Measurements from ENCODE around the gene MGST2.
"Not testable (repeated sequence)": the region's sequence is repeated elsewhere in the genome, so short reads cannot be mapped to it uniquely, and the experiment has no call there.

The MGST2 gene

DNA sequence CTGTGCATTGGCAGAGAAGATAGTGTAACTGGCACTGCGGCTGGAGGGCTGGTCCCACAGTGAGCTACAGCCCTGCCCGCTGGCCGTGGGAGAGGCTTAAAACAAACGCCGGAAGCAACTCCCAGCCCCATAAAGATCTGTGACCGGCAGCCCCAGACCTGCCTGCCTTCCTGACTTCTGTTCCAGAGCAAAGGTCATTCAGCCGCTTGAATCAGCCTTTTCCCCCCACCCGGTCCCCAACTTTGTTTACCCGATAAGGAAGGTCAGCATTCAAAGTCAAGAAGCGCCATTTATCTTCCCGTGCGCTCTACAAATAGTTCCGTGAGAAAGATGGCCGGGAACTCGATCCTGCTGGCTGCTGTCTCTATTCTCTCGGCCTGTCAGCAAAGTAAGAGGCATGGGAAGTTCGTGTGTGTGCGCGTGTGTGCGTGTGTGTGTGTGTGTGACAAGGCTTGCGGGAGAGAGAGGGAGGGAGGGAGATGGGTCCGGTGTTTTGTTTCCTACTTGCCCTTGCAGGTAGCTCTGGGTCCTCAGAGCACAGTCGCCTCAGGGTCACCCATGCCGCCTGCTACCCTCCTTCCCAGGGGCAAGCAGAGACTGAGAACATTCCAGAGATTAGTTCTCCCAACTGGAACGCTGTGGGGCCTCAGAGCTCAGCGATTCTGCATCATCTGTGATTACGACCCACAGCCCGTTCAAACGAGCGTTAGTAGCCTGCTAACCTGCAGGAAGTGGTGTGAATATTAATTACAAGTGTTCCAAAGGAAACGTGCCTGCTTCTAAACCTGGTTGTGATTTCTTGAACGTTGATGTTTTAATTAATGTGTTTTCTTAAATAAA lies at the start of gene MGST2:
MGST2 (plus strand) TSS at position 130 of the 840 bp plus-strand sequence; CDS start at position 331, 201 bp downstream.
- peak; percentile 19 to 24 for DNase-seq (ENCODE audit: low read depth in 2 of 2)

DNA sequence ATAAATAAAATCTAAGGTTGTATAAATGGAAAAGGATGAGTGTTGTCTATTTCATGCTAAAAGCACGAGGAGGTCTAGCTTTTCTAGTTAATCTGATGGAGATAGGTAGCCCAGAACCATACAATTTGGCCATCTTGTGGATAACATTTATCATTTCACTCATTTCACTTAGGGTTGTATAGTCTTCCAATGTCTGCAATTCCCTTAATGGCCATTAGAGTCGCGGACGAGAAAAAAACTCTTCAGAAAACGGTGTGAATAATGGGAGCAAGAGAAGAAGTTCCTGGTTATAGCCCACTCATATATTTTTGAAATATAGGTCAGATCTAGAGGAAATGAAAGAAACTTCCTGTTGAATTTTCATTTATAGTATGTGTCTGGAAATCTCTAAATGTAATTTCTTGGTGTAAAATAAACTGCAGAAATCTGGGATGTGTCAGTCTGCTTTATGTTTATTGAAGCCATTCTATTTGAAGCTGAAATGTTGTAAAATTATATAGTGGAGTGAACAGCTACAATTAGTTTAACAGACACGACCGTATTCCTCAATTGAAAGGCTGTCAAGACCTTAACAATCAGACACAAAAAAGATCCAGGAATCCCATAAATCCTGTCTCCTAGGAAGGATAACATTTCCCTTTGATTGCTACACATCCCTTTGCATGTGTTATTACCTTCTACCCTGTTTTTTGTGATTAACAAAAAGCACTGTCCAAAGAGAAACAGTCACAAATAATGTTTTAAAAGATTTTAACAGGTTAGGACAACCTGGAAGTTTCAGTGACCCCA lies 47.7 kb upstream of the MGST2 start:
- DNase-seq (ENCODE audit: low read depth in 2 of 2): no peak

DNA sequence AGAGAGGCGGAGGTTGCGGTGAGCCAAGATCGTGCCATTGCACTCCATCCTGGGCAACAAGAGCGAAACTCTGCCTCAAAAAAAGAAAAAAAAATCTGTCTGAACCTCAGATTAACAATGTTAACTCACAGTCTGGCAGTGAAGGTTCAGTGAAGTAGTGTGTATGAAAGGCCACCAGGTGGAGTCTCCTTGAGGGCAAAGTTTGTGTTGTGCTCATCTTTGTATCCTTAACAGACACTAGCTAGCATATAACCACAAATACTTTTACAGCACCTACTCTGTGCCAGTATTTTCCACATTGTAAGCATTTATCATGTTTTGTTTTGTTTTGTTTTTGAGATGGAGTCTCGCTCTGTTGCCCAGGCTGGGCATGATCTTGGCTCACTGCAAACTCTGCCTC lies 46.0 kb upstream of the MGST2 start:
- DNase-seq (ENCODE audit: low read depth in 2 of 2): no peak

DNA sequence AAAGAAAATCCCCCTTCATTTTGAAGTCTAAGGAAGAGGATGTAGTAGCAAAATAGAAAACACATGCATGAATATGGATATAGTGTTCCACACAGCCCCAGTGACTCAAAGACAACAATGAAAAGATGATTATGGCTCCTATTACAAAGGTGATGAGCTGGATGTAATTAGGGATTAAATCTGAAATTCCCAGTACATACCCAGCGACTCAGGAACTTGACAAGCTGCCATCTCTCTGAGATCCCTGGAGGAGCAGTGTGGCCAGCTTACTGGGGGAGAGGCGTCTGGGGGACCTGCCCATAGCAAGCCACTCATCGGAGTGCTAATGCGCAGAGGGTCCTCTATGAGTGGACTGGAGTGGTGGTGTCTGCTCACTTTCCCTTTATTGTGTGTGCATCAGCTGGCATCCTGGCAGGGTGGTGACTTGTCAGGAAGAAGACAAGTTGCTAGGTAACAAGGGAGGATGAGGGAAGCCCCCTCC lies 42.7 kb upstream of the MGST2 start:
- no peak for DNase-seq (ENCODE audit: low read depth in 2 of 2)

DNA sequence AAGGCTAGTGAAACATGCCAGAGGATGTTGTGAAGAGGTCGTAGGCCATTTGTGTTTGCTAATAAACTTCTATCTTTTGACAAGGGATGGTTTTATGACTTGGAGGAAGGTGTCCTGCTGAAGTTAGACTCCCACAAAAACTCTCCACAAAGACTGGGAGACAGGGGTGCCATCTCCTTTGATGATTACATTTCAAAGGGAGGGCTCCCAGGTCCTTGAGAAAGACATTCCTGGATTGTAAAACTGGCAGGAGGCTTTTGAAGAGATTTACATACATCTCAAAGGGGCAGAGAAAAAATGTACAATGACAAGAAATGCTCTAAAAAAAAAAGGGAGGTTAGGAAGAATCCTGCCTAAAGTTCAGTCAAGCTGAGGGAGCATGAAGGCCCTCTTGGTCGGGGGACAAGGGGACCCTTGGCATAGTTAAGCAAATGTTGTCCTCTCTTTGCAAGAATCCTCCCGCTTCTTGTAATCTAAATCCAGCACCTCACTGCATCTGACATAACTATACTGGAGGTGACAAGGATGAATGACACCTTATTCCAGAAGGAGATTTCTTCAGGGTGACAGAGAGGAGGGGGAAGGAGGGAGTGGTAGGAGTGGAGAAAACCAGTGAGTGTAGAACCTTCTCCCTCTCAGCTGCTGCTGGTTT lies 41.1 kb upstream of the MGST2 start:
- DNase-seq (ENCODE audit: low read depth in 2 of 2): no peak

DNA sequence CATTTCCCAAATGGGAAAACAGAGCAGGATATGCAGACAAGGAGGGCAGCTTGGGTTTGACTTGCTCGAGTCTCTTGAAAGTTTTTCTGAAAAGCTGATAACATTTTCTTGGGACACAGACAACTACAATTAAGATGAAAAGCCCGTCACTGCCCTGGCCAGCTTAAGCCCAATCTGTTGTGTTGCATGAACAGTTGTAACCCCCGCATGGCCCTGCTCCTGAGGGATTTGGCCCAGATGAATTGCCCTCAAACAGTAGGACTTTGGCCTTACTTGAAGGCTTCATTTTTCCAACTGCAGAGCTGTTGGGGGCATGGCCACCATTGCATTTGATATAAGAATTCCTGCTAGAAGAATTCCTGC lies 40.5 kb upstream of the MGST2 start:
- no peak for DNase-seq (ENCODE audit: low read depth in 2 of 2)

DNA sequence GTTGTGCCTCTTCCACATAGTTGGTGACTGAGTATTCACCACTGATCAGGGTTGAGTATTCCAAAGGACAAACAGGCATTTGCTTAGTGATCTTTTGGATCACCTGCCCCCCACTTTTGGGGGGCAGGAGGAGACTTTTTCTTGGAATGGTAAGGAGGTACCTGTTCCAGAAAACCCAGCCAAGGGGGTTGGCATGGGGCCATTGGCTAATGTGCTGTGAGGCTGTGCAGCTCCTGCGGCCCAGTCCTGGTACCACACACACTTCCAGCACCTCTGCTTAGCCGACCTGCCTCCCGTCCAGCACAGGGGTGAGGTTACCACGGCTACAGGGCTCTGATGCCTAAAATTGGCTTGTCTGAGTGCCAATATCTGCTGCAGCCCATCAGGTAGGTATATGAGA lies 40.1 kb upstream of the MGST2 start:
- DNase-seq (ENCODE audit: low read depth in 2 of 2): no peak

DNA sequence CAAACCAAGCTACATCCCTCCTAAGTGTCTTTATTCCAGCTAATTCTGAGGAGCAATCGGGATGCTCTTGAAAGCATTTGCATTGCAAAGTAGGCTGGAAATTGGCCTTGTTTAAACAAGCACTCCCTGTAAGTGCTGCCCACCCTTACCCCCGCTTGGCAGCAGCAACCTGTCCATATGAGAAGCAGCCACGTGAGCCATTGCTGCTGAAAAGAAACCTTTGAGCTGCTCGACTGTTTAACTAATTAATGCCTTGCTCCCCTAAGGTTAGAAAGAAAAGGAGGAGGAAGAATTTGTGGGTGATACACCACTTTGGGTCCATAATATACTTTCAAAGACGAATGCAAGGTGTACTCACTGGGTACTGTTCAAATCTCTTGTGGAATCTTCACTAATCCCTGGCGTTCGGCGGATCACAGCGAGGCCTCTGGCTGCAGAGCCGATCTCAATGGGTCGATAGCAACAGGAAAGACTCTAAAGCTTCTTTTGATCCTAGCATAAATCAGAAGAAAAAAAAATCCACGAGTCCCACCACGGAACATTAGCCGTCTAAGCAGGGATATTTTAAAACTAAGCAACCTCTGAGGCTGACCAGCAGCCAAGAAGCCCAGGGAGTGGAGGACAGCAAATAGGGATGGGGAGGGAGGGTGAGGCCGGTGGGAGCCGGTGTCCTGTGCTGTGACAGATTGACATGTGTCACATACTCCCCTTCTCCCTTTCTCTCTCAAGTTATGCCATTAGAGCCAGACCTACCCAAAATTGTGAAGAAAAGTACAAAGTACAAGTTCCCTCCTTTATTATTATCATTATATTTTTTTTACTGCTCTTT lies 37.2 kb upstream of the MGST2 start:
- DNase-seq (ENCODE audit: low read depth in 2 of 2): no peak

DNA sequence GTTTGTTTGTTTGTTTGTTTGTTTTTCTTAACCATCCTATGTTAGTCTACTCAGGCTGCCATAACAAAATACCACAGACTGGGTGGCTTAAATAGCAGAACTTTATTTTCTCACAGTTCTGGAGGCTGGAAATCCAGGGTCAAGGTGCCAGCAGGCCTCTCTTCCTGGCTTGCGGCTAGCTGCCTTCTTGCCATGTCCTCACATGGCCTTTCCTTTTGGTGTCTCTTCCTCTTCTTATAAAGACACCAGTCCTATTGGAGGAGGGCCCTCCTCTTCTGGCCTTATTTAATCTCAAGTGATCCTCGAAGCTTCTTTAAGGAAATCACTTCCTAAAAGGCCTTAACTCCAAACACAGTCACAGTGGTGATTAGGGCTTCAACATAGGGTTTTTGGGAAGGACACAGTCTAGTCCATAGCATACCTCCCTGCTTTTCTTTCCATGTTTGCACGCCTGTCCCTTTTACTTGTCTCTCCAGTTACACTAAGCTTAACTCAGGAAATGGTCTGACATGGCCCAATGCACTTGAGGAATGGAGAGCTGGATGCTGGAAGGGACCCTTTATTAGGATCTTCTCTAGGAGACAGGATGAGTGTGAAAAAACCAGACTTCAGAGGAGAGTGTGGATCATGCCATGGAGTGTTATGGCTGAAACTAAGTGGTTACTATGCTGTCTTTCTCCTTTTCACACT lies 36.0 kb upstream of the MGST2 start:
- DNase-seq (ENCODE audit: low read depth in 2 of 2): no peak

DNA sequence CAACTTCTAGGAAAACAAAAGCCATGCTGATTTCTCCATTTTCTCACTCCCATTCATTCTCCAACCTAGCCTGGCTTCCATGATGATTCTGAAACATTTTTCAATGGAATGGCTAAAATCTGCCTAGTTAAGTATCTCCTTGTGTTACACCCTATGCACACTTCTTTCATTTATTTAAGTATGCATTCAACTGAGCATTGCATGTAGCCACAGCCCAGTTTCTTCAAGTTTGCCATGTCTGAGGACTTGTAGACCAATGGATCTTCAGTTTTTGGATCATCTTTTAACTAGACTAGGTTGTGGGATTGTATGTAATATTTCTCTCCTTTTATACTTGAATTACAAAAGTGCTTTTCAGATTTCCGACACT lies 35.5 kb upstream of the MGST2 start:
- no peak for DNase-seq (ENCODE audit: low read depth in 2 of 2)

DNA sequence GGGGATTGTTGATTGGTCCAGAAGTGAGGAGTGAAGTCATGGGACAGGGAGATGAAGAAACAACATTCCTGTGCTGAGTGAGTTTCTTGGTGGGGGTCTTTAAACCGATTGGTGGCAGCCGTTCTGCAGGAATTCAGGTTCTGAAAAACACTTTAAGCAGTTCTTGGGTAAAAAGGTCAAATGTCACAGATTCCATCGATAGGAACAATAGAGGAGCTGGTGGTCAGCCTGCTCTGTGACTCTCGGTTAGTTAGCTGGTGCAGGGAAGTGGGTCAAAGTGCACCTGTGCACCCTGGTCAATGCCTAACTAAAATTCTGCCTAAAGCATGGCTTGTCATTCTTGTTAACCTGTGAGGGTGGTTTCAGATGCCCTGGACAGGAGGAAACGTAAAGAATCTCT lies 34.6 kb upstream of the MGST2 start:
- no peak for DNase-seq (ENCODE audit: low read depth in 2 of 2)

DNA sequence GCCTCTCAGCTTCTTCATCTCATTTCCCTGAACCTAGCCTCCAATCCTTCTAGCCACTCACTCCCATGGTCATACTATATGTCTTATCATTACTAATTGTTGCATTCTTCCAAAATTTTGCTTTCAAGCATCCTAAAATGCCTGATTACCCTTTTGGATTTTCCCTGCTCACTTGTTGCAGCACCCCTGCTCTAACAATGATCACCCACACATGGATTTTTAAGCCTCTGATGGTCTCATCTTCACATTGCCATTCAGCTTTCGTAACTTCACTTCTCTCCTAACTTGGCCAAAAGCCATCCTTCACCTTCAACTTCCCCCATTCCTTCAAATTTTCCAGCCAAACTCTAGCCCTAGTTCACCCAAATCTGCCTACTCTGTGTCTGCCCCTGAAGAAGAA lies 33.8 kb upstream of the MGST2 start:
- DNase-seq (ENCODE audit: low read depth in 2 of 2): no peak

DNA sequence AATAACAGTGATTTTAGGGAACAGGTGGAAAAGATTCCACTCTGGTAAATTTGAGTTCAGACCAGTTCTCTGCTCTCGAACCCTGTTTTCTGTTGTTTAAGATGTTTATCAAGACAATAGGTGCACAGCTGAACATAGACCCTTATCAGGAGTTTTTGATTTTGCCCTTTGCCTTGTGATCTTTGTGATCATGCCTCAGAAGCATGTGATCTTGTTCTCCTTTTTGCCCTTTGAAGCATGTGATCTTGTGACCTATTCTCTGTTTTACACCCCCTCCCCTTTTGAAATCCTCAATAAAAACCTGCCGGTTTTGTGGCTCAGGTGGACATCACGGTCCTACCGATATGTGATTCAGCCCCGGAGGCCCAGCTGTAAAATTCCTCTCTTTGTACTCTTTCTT lies 32.9 kb upstream of the MGST2 start:
- DNase-seq (ENCODE audit: low read depth in 2 of 2): not testable (repeated sequence)

DNA sequence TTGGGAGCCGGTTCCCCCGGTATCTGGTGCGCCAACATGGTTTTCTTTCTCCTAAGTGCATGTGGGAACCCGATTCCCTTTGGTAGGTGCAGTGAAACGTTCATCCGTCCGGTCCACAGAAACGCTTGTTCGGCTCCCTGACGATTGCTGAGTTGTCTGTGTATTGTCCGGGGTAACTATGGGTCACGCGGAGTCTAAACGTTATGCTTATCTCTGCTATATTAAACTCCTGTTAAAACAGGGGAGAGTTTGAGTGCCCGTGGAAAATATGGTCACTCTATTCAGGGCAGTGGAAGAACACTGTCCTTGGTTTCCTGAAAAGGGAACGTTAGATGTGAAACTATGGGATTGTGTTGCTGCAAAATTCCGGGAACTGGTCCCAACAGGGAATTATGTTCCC lies 32.4 kb upstream of the MGST2 start:
- no peak for DNase-seq (ENCODE audit: low read depth in 2 of 2)

DNA sequence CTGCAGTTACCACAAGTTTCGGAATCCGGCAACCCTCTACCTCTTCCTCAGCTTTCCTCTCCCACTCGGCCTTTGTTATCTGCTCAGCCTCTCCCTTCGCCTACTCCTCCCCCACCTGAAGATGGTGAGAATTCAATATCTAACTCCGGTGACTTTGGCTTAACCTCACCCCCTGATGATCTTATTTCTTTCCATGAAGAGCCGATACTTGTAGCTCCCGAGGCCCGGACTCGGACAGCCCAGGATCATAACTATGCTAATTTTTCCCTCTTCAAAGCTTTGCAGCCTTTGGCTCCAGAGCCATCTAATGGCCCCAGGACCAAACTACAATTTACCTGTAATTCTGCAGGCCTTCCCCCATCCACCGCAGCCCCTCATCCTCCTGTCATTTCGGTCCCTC lies 32.0 kb upstream of the MGST2 start:
- no peak for DNase-seq (ENCODE audit: low read depth in 2 of 2)

DNA sequence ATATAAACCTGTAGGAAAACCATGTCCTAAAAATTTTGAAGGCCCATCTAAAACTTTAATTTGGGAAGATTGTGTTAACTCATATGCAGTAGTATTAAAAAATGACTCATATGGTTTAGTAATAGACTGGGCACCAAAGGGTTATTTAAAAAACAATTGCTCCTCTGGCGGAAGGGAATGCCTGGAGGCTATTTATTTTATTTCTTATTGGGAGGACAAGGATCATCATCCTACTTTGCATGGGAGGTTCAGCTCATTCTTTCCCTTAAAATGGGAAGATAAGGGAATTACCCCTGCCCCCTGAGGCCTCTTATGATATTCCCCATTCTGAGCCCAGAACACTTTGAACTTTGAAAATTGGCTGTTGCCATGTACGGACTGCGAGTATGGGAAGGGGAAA lies 29.7 kb upstream of the MGST2 start:
- no peak for DNase-seq (ENCODE audit: low read depth in 2 of 2)

DNA sequence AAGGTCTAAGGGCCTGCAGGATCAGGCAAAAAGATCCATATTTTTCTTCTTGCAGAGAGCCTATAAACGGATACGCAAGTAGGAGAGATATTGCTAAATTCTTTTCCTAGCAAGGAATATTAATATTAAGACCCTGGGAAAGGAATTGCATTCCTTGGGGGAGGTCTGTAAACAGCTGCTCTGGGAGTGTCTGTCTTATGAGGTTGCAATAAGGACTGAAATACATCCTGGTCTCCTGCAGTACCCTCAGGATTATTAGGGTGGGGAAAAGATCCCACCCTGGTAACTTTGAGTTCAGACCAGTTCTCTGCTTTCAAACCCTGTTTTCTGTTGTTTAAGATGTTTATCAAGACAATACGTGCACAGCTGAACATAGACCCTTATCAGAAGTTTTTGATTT lies 27.3 kb upstream of the MGST2 start:
- not testable (repeated sequence) for DNase-seq (ENCODE audit: low read depth in 2 of 2)

DNA sequence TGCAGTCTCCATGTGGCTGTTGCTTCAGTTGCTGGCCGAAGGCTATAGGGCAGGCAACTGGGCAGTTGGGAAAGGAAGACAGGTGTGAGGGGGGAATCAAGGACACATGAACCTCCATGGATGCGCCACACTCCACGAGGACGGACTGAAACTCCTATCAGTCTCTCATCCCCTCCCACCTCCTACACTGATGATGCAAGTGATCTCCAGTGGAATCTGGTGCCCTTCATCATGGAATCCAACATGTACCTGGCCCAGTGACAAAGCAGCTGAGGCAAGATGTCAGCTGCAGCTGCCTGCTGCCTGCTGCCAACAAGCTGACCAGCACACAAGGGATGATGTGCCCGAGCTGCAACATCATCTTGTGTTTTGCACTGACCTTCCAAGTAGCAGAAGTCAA lies 26.0 kb upstream of the MGST2 start:
- no peak for DNase-seq (ENCODE audit: low read depth in 2 of 2)

DNA sequence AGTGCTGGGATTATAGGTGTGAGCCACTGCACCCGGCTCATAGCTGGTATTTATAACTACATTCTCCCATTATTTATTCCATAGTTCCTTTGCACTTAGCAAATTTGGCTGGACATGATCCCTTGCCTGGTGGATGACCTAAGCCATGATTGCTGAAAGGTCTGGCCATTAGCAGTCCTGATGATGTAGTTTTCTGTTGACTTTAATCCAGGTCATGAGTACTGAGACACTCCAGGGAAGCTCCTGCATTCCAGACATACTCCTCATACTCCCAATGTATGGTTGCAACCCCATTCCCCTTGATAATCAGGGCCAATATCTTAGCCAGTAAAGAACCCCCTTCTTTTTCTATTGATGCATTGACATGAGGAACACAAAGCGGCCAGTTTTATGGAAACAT lies 24.4 kb upstream of the MGST2 start:
- DNase-seq (ENCODE audit: low read depth in 2 of 2): no peak

DNA sequence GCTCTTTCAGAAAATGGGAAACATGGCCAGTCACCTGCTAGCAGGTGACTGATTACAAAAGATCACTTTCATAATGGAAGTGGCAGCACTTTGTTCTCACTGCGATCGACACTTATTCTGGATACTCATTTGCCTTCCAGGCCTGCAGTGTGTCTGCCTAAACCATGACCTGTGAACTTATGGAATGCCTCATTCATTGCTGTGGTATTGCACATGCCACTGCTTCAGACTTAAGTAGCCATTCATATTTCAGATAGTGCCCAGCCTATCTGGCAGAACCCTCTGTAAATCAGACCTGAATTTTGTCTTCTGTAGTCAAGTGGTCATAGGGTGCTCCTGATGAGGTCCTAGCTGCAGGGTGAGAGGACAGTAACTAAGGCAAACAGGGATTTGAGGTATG lies 23.3 kb upstream of the MGST2 start:
- DNase-seq (ENCODE audit: low read depth in 2 of 2): no peak
